H1 (cell line): ENCODE results near the gene ACER3. TPM values are rescaled to one million over a fixed set of nuclear protein-coding genes. Genes with fewer than 3 reads are reported as not detected.

ENCODE experiments used
- CHD2 ChIP-seq: IDR thresholded peaks from 2 replicates; pipeline ENCODE4 v1.6.1; 2012; ENCODE audit warnings: low read length, improper control_type of control experiment
- EGR1 ChIP-seq: IDR thresholded peaks from 2 replicates; pipeline ENCODE4 v1.6.1; 2011; ENCODE audit warnings: low read depth, low read length, borderline replicate concordance
- KDM1A ChIP-seq: fragments of 200-600, 300-600 bp; sonication (generic); IDR thresholded peaks from 2 replicates; pipeline ENCODE4 v1.7.1; 2016; ENCODE audit warnings: mild to moderate bottlenecking, low read length, borderline replicate concordance
- PHF8 ChIP-seq: fragments of 200-600 bp; sonication (generic); conservative IDR thresholded peaks from 2 replicates; pipeline ENCODE4 v1.7.1; 2012; ENCODE audit warnings: low read depth, mild to moderate bottlenecking, inconsistent platforms, low read length, moderate library complexity
- SRF ChIP-seq: IDR thresholded peaks from 2 replicates; pipeline ENCODE4 v1.6.1; 2011; ENCODE audit warnings: mild to moderate bottlenecking, low read depth, low read length, moderate library complexity
- TAF1 ChIP-seq: IDR thresholded peaks from 2 replicates; pipeline ENCODE4 v1.6.1; 2011; ENCODE audit warnings: mild to moderate bottlenecking, low read depth, low read length
- ZNF274 ChIP-seq: IDR thresholded peaks from 2 replicates; pipeline ENCODE4 v1.7.0; 2012; ENCODE audit warnings: low read length, borderline replicate concordance; ENCODE audit errors: extremely low read depth
- polyA plus RNA-seq, 7 experiments: library from polyadenylated mRNA; depleted of rRNA in 3 of 7; stranded (reverse) in 5 of 7; unstranded in 2 of 7; fragments of >200 nt in 5 of 7; fragments of 200-250 nt in 2 of 7; gene quantifications; 1 replicate in 5 of 7; 2 replicates in 1 of 7; 4 replicates in 1 of 7; pipeline versions ENCODE4 v1.2.1 to v1.2.3, GENCODE V29; 2011 to 2013; ENCODE audit warnings: missing spikeins in 2 of 7, mixed read lengths in 2 of 7
- total RNA-seq: library from RNA; stranded (reverse); fragmentation: NEBNext Ultra II Directional; extraction: Animal tissue kit (Norgen Biotek cat#: 25700); gene quantifications from 2 replicates; pipeline ENCODE4 v1.2.1, GENCODE V29; 2021

Gene ACER3
- total and polyA plus RNA-seq, 2 of the 8 experiments (the other 6 are each of a cell fraction or from before 2014, with no cell fraction given) = 5.7 to 16.2 TPM

DNA sequence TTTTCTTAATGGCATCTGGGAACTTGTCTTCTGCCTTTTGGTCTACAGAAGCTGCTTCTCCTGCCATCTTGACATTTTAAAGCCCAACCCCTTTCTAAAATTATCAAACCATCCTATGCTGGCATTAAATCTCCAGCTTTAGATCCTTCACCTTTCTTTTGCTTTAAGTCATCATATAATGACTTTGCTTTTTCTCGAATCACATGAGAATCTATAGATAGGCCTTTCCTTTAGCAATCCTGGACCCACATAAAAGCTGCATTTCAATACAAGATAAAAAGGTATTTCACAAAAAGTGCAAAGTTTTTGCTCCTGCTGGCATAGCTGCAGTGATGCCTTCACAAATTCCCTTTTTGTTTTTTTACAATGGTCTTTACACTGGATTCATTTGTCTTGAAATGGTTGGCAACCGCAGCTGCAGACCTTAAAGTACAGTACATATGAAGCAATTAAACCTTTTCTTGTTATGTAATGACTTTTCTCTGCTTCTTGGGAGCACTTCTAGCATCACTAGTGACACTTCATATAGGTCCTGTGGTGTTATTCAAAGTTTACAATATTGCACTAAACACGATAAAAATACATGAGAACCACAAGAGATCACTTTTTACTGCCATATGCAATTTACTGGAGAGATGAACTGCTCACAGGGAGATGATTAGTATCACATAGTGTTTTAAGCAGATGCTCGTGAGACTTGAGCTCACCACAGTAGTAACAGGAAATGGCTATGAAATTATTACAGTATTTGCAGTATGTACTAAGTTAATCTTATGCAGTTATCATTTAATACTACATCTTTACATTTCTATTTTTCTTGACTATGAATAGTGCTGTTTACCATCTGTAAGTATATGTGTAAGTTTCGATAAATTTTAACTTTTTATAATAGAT is 41.6 kb downstream of the ACER3 start (continued):
- TF ChIP-seq KDM1A (no peak), SRF (no peak), ZNF274 (no peak), PHF8 (no peak), TAF1 (no peak), EGR1 (no peak), CHD2 (no peak)
